ENCODE measurements around the gene MCF2L2. TPM values are rescaled to one million over a fixed set of nuclear protein-coding genes. Genes with fewer than 3 reads are reported as not detected.

Gene MCF2L2
- polyA plus RNA-seq, 1 donor, result 2.4 TPM

- Histone ChIP-seq H3K27ac (ENCODE audit: low read length) (peak overlapping the region; percentile 41), H3K9me3 (ENCODE audit: control insufficient read depth, low read depth, low read length) (no peaks in the 10 kb centered on the region), H3K4me3 (ENCODE audit: low read length) (no peak overlapping the region), H3K4me1 (ENCODE audit: control insufficient read depth, insufficient read depth, low read length) (peaks cover 75% of the 10 kb centered on the region), H3K36me3 (ENCODE audit: control insufficient read depth, insufficient read depth, low read length) (peaks cover 16% of the 10 kb centered on the region), H3K27me3 (ENCODE audit: control insufficient read depth, insufficient read depth, low read length) (no peaks in the 10 kb centered on the region)
- 68% methylated on average over 4 of the region's 5 CpGs for WGBS (ENCODE audit: insufficient coverage, low lambda C conversion rate)
- DNase-seq, result no peak
Measured at GRCh38 chr3:183261151-183261724, 167.2 kb downstream of the MCF2L2 start.

DNA sequence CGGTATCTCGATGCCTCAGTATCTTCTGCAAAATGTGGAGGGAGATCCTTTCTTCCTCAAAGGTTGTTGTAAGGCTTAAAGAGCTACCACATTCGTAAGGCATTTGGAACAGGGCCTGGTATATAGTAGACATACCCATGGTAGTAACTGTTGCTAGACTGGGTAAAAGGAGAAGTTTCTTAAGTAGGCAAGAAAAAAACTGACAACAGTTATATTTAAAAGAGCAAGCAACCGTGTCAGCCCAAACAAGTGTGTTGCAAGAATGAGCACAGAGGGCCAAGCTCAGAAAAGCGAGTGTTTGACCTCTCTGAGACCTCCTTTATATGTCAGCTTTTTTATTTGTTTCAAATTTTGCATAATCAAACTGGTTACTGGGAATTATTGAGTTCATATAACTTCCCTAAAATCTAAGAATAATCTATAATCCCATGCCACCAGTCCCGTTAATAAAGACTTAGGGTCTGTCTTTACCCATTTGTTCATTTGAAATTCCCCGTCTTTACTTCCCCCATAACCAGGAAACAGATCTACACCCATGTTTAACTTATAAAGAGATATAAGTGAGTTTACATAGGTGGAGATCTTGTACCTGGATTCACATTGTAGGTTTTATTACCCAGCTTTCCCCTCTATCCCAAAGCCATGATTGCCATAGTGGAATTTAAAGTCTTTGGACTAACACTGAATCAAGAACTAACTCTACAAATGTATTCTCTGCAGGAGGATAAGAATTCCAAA, 168.1 kb downstream of the MCF2L2 start:
- DNase-seq, result no peak
- H3K4me1 ChIP-seq (ENCODE audit: control insufficient read depth, insufficient read depth, low read length), result peaks cover 67% of the 10 kb centered on the region
- H3K27ac ChIP-seq (ENCODE audit: low read length), result peak overlapping the region; percentile 41
- H3K36me3 ChIP-seq (ENCODE audit: control insufficient read depth, insufficient read depth, low read length), result peaks cover 17% of the 10 kb centered on the region
- H3K4me3 ChIP-seq (ENCODE audit: low read length), result no peak overlapping the region
- whole genome bisulfite sequencing (ENCODE audit: insufficient coverage, low lambda C conversion rate), result 62% methylated on average over 2 of the region's 7 CpGs
- H3K9me3 ChIP-seq (ENCODE audit: control insufficient read depth, low read depth, low read length), result no peaks in the 10 kb centered on the region
- H3K27me3 ChIP-seq (ENCODE audit: control insufficient read depth, insufficient read depth, low read length), result no peaks in the 10 kb centered on the region

DNA sequence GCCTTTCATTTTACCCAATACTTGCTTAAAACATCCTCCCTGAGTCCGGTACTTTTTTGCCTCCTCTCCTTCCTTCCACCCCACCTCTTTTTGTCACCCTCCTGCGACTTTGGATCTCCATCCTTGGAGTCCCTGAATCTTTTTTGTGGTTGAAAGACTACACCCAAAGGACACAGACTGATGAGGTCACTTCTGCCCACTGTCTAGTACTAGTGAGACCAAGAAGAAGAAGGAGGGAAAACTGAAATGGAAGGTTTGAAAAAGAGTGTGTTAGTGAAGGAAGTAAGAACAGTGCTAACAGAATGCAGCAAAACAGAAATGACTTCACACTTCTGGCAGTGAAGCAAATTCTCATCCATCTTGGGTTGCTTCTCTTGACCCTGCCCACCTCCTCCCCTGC, 168.8 kb downstream of the MCF2L2 start:
- peaks cover 60% of the 10 kb centered on the region for H3K4me1 ChIP-seq (ENCODE audit: control insufficient read depth, insufficient read depth, low read length)
- peaks cover 15% of the 10 kb centered on the region for H3K36me3 ChIP-seq (ENCODE audit: control insufficient read depth, insufficient read depth, low read length)
- 93% methylated on average over 2 of the region's 2 CpGs for WGBS (ENCODE audit: insufficient coverage, low lambda C conversion rate)

GRCh38 chr3:183259087-183259486, 169.3 kb downstream of the MCF2L2 start:
- Histone ChIP-seq H3K27me3 (ENCODE audit: control insufficient read depth, insufficient read depth, low read length) (no peaks in the 10 kb centered on the region), H3K4me3 (ENCODE audit: low read length) (no peak overlapping the region), H3K9me3 (ENCODE audit: control insufficient read depth, low read depth, low read length) (no peaks in the 10 kb centered on the region), H3K36me3 (ENCODE audit: control insufficient read depth, insufficient read depth, low read length) (peaks cover 15% of the 10 kb centered on the region), H3K27ac (ENCODE audit: low read length) (peak overlapping the region; percentile 1), H3K4me1 (ENCODE audit: control insufficient read depth, insufficient read depth, low read length) (peaks cover 55% of the 10 kb centered on the region)
- WGBS (ENCODE audit: insufficient coverage, low lambda C conversion rate), result no CpG with 5 or more reads among the region's 3 CpGs
- DNase-seq, result no peak

More for the DNA sequence above, 168.8 kb downstream of the MCF2L2 start:
- Histone ChIP-seq H3K27me3 (ENCODE audit: control insufficient read depth, insufficient read depth, low read length) (no peaks in the 10 kb centered on the region), H3K4me3 (ENCODE audit: low read length) (no peak overlapping the region), H3K9me3 (ENCODE audit: control insufficient read depth, low read depth, low read length) (no peaks in the 10 kb centered on the region), H3K27ac (ENCODE audit: low read length) (peak overlapping the region; percentile 41)
- DNase-seq, result no peak

GRCh38 chr3:183255348-183255730, 173.1 kb downstream of the MCF2L2 start:
- H3K4me1 ChIP-seq (ENCODE audit: control insufficient read depth, insufficient read depth, low read length), result peaks cover 27% of the 10 kb centered on the region
- H3K9me3 ChIP-seq (ENCODE audit: control insufficient read depth, low read depth, low read length), result no peaks in the 10 kb centered on the region
- H3K27ac ChIP-seq (ENCODE audit: low read length), result peak overlapping the region; percentile 96
- H3K27me3 ChIP-seq (ENCODE audit: control insufficient read depth, insufficient read depth, low read length), result no peaks in the 10 kb centered on the region
- peak in 1 of 2 donors; percentile 70 for DNase-seq
- H3K36me3 ChIP-seq (ENCODE audit: control insufficient read depth, insufficient read depth, low read length), result peaks cover 15% of the 10 kb centered on the region
- WGBS (ENCODE audit: insufficient coverage, low lambda C conversion rate), result 0% methylated on average over 1 of the region's 4 CpGs
- peak overlapping the region; percentile 98 for H3K4me3 ChIP-seq (ENCODE audit: low read length)

DNA sequence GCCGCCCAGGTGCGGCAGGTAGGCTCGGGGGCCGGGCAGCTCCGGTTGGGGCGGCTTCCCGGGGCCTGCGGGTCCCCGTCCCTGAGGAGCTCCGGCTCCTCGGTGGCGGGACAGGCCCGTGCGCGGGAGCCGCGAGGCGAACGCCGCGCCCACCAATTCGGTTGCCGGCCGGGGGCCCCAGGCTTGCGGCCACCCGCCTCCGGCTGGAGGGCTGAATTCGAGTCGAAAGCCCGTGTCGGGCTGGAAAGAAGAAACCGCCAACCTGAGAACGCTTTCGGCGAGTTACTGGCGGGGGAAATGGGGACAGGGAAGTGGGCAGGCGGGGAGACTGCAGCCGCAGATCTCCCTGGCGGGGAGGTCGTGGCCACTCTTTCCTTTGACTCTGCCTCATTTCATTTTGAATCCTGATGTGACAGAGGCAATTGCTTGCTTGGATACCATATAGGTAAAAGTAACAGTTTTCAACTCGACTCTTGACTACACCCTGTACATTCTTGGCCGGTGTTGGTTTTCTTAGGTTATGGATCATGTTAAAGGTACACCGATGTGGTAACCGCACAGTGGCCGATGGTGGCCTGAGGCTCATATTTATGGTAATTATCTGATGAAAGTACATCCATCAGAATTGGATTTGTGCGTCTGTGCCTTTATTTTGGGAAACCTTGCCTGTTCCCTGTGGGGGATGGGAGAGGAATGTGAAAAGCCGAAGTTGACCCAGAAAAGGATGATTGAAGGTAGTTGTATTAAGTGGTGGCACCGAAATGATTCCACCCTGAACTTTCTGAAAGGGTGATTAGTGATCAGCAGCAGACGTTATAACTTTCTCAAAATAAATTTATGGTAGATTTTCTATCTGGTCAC, 173.7 kb downstream of the MCF2L2 start:
- no peaks in the 10 kb centered on the region for H3K27me3 ChIP-seq (ENCODE audit: control insufficient read depth, insufficient read depth, low read length)
- DNase-seq, result peak in 1 of 2 donors; percentile 64

DNA sequence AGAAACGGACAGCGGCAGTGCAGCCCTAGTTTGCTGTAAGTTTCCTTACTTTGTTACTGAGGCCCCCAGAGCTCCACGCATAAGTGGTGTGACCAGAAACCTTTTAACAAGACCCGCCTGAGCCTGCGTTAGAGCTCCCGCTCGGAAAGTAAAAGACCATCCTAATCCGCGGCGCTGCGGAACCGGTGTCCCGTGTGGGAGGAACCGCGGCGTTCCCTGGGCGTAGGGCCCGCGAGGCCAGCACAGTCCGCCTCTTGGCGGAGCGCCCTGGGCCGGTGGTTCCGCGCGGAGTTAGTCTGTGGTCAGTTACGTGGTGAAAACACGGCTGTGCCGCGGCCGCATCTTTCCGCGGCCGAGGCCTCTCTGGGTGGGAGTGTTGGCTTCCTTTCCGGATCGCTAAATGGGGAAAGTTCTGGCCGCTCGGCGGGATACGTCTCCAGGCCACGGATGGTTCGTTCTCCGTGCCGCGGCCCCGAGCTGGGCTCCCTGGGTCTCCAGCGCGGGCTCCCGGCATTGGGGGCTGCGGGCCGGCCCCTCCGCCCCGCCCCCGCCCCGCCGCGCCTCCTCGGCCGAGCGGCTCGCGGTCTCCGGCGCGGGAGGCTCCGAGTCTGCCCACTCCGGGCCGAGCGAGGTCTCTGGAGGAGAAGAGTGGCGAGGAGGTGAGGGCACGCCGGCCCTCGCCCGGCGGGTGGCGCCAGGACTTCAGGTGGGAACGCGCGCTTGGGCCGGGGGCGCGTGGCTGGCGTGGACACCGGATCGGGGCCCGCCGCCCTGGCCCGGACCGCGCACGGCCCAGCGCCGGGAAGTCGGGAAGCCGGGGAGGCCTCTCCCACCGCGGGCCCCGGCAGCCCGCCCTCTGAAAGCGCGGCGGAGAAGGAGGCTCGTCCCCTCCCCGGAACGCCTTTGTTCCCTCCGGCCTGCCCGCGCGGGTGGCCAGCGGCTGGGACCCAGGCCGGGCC, 174.6 kb downstream of the MCF2L2 start:
- H3K4me3 ChIP-seq (ENCODE audit: low read length), result peak overlapping the region; percentile 98
- H3K4me1 ChIP-seq (ENCODE audit: control insufficient read depth, insufficient read depth, low read length), result peaks cover 16% of the 10 kb centered on the region
- no peaks in the 10 kb centered on the region for H3K27me3 ChIP-seq (ENCODE audit: control insufficient read depth, insufficient read depth, low read length)
- WGBS (ENCODE audit: insufficient coverage, low lambda C conversion rate), result no CpG with 5 or more reads among the region's 111 CpGs
- peak overlapping the region; percentile 96 for H3K27ac ChIP-seq (ENCODE audit: low read length)
- peak in 1 of 2 donors; percentile 62 for DNase-seq
- H3K9me3 ChIP-seq (ENCODE audit: control insufficient read depth, low read depth, low read length), result no peaks in the 10 kb centered on the region
- peaks cover 10% of the 10 kb centered on the region for H3K36me3 ChIP-seq (ENCODE audit: control insufficient read depth, insufficient read depth, low read length)

More for the DNA sequence above, 173.7 kb downstream of the MCF2L2 start:
- H3K27ac ChIP-seq (ENCODE audit: low read length), result peak overlapping the region; percentile 96
- peak overlapping the region; percentile 98 for H3K4me3 ChIP-seq (ENCODE audit: low read length)
- peaks cover 12% of the 10 kb centered on the region for H3K36me3 ChIP-seq (ENCODE audit: control insufficient read depth, insufficient read depth, low read length)
- no peaks in the 10 kb centered on the region for H3K9me3 ChIP-seq (ENCODE audit: control insufficient read depth, low read depth, low read length)
- 21% methylated on average over 2 of the region's 49 CpGs for whole genome bisulfite sequencing (ENCODE audit: insufficient coverage, low lambda C conversion rate)
- peaks cover 20% of the 10 kb centered on the region for H3K4me1 ChIP-seq (ENCODE audit: control insufficient read depth, insufficient read depth, low read length)

GRCh38 chr3:183252973-183253527, 175.4 kb downstream of the MCF2L2 start, which contains the start of gene B3GNT5:
B3GNT5 (plus strand) TSS chr3:183253253; CDS start chr3:183269799, 16,546 bp downstream.
- peak within 1 kb of the TSS; percentile 96 for H3K27ac ChIP-seq (ENCODE audit: low read length)
- WGBS (ENCODE audit: insufficient coverage, low lambda C conversion rate), result no CpG with 5 or more reads among the region's 43 CpGs
- no peaks in the 10 kb centered on the region for H3K9me3 ChIP-seq (ENCODE audit: control insufficient read depth, low read depth, low read length)
- peak within 1 kb of the TSS; percentile 98 for H3K4me3 ChIP-seq (ENCODE audit: low read length)
- DNase-seq, result peak; percentile 91 to 95
- no peaks in the 10 kb centered on the region for H3K27me3 ChIP-seq (ENCODE audit: control insufficient read depth, insufficient read depth, low read length)
- H3K36me3 ChIP-seq (ENCODE audit: control insufficient read depth, insufficient read depth, low read length), result peaks cover 6% of the 10 kb centered on the region
- H3K4me1 ChIP-seq (ENCODE audit: control insufficient read depth, insufficient read depth, low read length), result peaks cover 9% of the 10 kb centered on the region

DNA sequence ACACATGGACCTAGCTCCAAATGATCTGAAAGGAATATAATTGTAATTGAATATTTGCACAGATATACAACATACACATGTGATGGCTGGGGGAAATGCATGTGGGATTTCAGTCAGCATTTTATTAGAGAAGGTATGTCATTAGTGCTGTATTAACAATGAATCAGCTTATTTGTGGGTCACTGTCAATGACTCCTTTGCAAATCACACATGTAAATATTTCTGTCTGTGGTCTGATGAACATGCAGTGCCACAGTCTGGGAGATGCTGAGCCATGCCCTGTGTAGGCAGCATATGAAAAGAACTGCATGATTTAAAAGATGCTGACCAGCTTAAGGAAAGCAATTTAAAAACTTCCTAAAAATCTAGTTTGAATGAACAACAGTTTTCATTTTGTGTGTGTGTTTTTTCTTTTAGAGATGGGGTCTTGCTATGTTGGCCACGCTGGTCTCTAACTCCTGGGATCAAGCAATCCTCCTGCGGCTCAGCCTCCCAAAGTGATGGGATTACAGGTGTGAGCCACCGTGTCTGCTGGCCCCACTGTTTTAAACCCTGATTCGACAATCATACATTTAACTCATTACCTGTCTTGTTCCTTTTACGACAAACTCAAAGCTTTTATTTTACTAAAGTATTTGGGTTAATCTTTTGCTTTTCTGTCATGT, 176.2 kb downstream of the MCF2L2 start:
- H3K27me3 ChIP-seq (ENCODE audit: control insufficient read depth, insufficient read depth, low read length), result no peaks in the 10 kb centered on the region
- 80% methylated on average over 1 of the region's 5 CpGs for WGBS (ENCODE audit: insufficient coverage, low lambda C conversion rate)
- DNase-seq, result no peak
- H3K4me3 ChIP-seq (ENCODE audit: low read length), result peak overlapping the region; percentile 38
- peaks cover 6% of the 10 kb centered on the region for H3K4me1 ChIP-seq (ENCODE audit: control insufficient read depth, insufficient read depth, low read length)
- H3K27ac ChIP-seq (ENCODE audit: low read length), result peak overlapping the region; percentile 87
- H3K9me3 ChIP-seq (ENCODE audit: control insufficient read depth, low read depth, low read length), result no peaks in the 10 kb centered on the region
- H3K36me3 ChIP-seq (ENCODE audit: control insufficient read depth, insufficient read depth, low read length), result peaks cover 3% of the 10 kb centered on the region
